ENCODE measurements around the gene RADIL. TPM values are rescaled to one million over a fixed set of nuclear protein-coding genes. Genes with fewer than 3 reads are reported as not detected.

Gene RADIL
- total RNA-seq, 1 experiment from 2014 or later: not detected

- DNase-seq (ENCODE audit: low read depth): no peak
Observed at GRCh38 chr7:4754433-4755010, 129.0 kb downstream of the RADIL start.

DNA sequence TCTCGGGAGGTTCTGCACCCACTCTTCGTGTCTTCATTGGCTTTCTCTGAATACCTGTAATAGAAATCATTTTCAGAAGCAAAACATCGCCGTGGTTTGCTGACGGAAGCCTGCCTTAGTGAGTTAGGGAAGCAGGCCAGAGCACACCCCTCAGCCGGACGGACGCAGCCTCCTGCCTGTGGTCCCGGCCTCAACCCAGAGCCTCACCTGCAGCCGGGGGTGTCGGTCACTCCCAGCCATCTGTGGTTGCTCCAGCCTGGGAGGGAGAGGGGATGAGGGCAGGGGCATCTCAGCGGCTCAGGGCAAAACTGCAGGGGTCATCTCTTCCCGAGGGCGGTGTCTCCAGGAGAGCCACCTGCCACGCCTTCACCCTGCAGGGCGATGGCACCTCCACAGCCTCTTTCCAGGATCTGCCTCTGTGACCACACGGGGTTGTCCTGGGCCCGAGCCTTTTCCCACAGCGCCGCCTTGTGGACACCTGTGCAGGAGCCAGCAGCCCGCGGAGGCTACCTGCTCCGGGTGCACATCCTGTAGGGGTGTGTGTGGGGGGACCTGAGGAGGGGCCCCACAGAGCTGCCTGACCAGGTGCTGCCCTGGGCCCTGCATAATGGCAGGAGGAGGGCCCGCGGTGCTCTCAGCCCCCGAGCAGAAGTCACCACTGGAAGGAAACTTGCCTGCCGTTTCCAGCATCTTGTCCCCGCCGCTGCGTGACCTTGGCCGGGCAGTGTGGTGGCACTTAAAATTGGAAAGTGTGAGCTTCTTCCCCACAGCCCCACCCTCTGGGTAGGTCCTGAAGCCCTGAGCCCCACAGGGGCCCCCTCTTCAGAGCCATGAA, 129.7 kb downstream of the RADIL start:
- peak; percentile 42 for DNase-seq (ENCODE audit: low read depth)

DNA sequence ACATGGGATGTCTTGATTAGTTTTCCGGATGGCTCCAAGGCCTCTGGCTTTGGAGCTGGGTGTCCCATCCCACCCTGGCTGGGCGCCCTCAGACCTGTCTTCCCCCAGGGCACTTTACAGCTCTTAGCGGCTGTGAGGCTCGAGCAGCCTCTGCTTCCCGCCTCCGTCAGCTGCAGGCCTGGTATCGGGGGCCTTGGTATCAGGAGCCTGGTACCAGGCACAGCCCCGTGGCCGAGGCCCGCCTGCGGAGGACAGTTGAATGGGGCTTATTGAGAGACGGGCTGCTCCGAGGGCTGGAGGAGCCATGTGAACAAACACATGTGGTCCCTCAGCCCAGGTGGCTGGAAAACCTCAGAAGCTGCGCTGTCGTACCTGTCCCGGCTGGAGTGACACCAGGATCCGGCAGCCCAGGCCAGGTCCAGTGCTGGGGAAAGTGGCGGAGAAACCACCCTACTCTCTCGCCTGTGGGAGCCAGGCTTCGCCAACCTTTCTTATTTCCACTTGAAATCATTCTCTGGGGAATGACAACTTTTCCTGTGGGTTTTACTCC, 132.0 kb downstream of the RADIL start:
- DNase-seq (ENCODE audit: low read depth): no peak

DNA sequence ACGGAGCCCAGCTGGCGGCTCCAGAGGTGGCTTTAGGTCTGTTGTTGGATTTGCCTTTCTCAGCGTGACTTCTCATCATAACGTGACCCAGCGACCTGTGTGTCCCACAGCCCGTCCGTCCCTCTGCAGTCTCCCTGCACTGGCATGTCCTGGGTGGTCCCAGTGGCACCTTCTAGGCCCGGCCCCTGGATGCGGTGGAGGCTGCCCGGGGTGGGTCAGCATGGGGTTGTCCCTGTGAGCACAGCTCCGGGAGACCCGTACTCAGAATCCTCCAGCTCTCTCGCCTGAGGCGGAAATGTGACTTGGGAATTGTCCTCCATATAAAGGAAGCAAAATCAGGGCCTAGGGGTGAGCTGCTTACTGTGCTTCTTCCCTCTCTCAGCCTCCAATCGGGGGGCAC, 133.7 kb downstream of the RADIL start:
- DNase-seq (ENCODE audit: low read depth): no peak

DNA sequence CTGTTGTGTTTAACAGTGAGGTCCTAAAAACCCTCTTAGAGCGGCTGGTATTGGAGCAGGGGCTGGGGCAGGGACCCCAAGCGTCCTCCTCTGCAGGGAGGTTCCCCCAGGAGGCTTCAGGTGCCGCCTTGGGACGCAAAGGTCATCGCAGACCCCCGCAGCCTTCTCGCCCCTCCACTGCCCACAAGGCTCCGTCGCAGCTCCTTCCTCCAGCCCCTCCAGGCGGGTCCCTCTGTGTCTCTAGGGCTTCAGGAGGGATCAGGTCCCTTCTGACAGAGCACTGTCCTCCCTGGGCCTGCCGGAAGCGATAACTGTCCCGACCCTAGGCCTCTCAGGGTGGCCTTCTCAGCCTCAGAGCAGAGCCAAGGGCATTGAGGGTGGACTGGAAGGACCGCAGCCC, 134.2 kb downstream of the RADIL start:
- no peak for DNase-seq (ENCODE audit: low read depth)

Other genes with a start within 250 kb of the RADIL start
- 8.8 and 12.3 TPM in 2 replicates for gene FOXK1, start 201.4 kb downstream of the RADIL start, total RNA-seq (2014; rRNA removed; shearing (Covaris generic))
- 15.7 and 16.3 TPM in 2 replicates for gene AP5Z1, start 108.1 kb downstream of the RADIL start, total RNA-seq (2014; rRNA removed; shearing (Covaris generic))
- not detected in 2 replicates for gene PAPOLB, start 21.7 kb downstream of the RADIL start, total RNA-seq (2014; rRNA removed; shearing (Covaris generic))
- not detected in 2 replicates for gene MMD2, start 75.5 kb upstream of the RADIL start, total RNA-seq (2014; rRNA removed; shearing (Covaris generic))
- 7.7 and 9.7 TPM in 2 replicates for gene RBAK, start 162.1 kb upstream of the RADIL start, total RNA-seq (2014; rRNA removed; shearing (Covaris generic))